Osteoblast (primary cell): Measurements from ENCODE around the gene TIPIN. TPM values are rescaled to one million over a fixed set of nuclear protein-coding genes. Genes with fewer than 3 reads are reported as not detected.
"Not testable (repeated sequence)": the region's sequence is repeated elsewhere in the genome, so short reads cannot be mapped to it uniquely, and the experiment has no call there.

ENCODE experiments used
- DNase-seq: peaks from one replicate; pipeline ENCODE4 v3.0.0; 2011; ENCODE audit warnings: low spot score, mixed read lengths; ENCODE audit not compliant: insufficient read length; ENCODE audit errors: missing footprints
- H2AFZ ChIP-seq: 2 replicates; pipeline ENCODE4 v1.6.0; 2011; ENCODE audit warnings: mild to moderate bottlenecking, low read length
- H3K27ac ChIP-seq: 2 replicates; pipeline ENCODE4 v1.5.1; 2011; ENCODE audit warnings: mild to moderate bottlenecking, low read depth, low read length, moderate library complexity
- H3K27me3 ChIP-seq: 2 replicates; pipeline ENCODE4 v1.6.0; 2012; ENCODE audit warnings: mild to moderate bottlenecking, control low read depth, inconsistent platforms, low read length, moderate library complexity; ENCODE audit not compliant: insufficient read depth
- H3K36me3 ChIP-seq: 2 replicates; pipeline ENCODE4 v1.5.1; 2011; ENCODE audit warnings: mild to moderate bottlenecking, low read length, control low read depth, moderate library complexity; ENCODE audit not compliant: insufficient read depth
- H3K4me1 ChIP-seq: 2 replicates; pipeline ENCODE4 v1.5.1; 2011; ENCODE audit warnings: mild to moderate bottlenecking, low read length, control low read depth, moderate library complexity; ENCODE audit not compliant: insufficient read depth
- H3K4me2 ChIP-seq: 2 replicates; pipeline ENCODE4 v1.6.0; 2011; ENCODE audit warnings: mild to moderate bottlenecking, low read length; ENCODE audit not compliant: insufficient read depth
- H3K4me3 ChIP-seq: fragments of 200-600 bp; sonication (generic); 3 replicates; pipeline ENCODE4 v1.5.1; 2012; ENCODE audit warnings: mild to moderate bottlenecking, low read length, inconsistent platforms; ENCODE audit not compliant: insufficient read depth
- H3K79me2 ChIP-seq: 2 replicates; pipeline ENCODE4 v1.6.0; 2012; ENCODE audit warnings: mild to moderate bottlenecking, low read length, control low read depth, inconsistent platforms; ENCODE audit not compliant: insufficient read depth
- H3K9me3 ChIP-seq: 2 replicates; pipeline ENCODE4 v1.5.1; 2011; ENCODE audit warnings: low read depth, low read length, control low read depth
- H4K20me1 ChIP-seq: 2 replicates; pipeline ENCODE4 v1.6.0; 2012; ENCODE audit warnings: mild to moderate bottlenecking, low read length, control low read depth; ENCODE audit not compliant: insufficient read depth
- total RNA-seq: library from RNA; depleted of rRNA; stranded (reverse); fragments of >200 nt; gene quantifications from 2 replicates; pipeline ENCODE4 v1.2.3, GENCODE V29; 2012
- TF ChIP-seq, protein P1 (sequence below): IDR thresholded peaks from 2 replicates; pipeline ENCODE4 v1.5.1; 2011; ENCODE audit warnings: mild to moderate bottlenecking, low read depth, low read length, moderate library complexity; ENCODE audit errors: extremely low read depth

Gene TIPIN
- total RNA-seq, 1 donor = 9.0 TPM

DNA sequence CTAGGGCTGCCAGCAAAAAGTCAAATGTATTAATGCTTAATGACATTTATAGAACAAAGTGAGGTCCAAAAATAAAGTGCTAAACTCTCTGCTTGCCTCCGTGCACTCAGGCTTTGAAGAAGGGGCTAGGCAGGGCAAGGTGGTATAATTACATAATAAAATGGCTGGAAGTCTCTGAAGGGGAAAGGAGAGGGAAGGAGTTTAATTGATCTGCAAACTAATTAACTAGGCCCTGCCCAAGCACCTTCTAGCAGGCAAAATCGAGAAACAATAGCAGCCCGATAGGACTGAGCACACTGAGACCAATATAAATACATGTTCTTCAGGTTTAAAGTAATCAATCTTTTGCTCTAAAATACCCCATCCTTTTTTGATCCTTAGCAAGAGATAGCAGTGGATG lies 50.1 kb downstream of the TIPIN start:
- Histone ChIP-seq H2AFZ (no peak overlapping the region), H3K27me3 (no peaks in the 10 kb centered on the region)
- TF ChIP-seq, protein P1, sequence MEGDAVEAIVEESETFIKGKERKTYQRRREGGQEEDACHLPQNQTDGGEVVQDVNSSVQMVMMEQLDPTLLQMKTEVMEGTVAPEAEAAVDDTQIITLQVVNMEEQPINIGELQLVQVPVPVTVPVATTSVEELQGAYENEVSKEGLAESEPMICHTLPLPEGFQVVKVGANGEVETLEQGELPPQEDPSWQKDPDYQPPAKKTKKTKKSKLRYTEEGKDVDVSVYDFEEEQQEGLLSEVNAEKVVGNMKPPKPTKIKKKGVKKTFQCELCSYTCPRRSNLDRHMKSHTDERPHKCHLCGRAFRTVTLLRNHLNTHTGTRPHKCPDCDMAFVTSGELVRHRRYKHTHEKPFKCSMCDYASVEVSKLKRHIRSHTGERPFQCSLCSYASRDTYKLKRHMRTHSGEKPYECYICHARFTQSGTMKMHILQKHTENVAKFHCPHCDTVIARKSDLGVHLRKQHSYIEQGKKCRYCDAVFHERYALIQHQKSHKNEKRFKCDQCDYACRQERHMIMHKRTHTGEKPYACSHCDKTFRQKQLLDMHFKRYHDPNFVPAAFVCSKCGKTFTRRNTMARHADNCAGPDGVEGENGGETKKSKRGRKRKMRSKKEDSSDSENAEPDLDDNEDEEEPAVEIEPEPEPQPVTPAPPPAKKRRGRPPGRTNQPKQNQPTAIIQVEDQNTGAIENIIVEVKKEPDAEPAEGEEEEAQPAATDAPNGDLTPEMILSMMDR = no peak

DNA sequence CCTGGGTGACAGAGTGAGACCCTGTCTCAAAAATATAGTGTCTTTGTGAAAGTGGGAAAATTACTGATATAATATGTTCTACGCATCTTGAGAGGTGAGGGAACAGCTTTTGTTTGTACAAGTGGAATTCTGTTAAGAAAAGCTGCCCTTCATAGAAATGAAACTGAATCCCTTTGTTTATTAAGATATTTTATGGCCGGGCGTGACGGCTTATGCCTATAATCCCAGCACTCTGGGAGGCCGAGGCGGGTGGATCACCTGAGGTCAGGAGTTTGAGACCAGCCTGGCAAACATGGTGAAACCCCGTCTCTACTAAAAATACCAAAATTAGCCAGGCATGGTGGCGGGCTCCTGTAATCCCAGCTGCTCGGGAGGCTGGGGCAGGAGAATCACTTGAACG lies 52.1 kb downstream of the TIPIN start:
- H3K36me3 ChIP-seq, H2AFZ ChIP-seq, H3K27ac ChIP-seq, H3K79me2 ChIP-seq, H3K4me1 ChIP-seq, H3K27me3 ChIP-seq, H3K4me2 ChIP-seq, H4K20me1 ChIP-seq, H3K4me3 ChIP-seq, DNase-seq, H3K9me3 ChIP-seq: not testable (repeated sequence)

More for the DNA sequence above, 50.1 kb downstream of the TIPIN start:
- no peak for DNase-seq
- no peaks in the 10 kb centered on the region for H3K79me2 ChIP-seq
- no peaks in the 10 kb centered on the region for H4K20me1 ChIP-seq
- no peak overlapping the region for H3K4me3 ChIP-seq
- H3K4me2 ChIP-seq = no peak overlapping the region
- no peaks in the 10 kb centered on the region for H3K9me3 ChIP-seq
- H3K27ac ChIP-seq = no peak overlapping the region
- no peaks in the 10 kb centered on the region for H3K4me1 ChIP-seq
- peaks cover 6% of the 10 kb centered on the region for H3K36me3 ChIP-seq

DNA sequence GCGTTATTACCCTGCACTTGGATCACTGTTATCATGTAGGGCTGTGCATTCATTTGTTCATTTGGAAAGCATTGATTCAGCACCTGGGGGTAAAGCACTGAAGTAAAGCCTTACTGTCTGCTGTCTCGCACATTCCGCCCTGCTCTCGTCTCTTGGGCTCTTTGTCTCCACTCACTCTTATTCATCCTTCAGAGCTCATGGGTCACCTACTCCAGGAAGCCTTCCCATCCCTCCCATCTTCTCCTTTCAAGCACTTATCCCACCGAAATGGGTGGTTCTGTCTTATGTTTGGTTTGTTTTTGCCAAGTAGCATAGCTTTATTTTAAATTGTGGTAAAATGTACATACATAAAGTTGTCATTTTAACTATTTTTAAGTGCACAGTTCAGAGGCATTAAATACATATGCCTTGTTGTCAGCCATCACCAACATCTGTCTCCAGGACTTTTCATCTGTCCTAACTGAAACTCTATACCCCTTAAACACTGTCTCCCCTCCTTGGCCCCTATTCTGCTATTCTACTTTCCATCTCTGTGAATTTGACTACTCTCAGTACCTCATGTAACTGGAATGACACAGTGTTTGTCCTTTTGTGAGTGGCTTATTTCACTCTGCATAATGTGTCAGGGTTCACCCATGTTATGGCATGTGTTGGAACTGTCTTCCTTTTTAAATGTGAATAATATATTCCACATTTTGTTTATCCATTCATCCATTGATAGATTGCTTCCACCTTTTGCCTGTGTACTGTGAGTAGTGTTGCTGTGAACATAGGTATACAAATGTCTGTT lies 53.8 kb downstream of the TIPIN start:
- TF ChIP-seq, protein P1 = no peak
- no peaks in the 10 kb centered on the region for H3K9me3 ChIP-seq

DNA sequence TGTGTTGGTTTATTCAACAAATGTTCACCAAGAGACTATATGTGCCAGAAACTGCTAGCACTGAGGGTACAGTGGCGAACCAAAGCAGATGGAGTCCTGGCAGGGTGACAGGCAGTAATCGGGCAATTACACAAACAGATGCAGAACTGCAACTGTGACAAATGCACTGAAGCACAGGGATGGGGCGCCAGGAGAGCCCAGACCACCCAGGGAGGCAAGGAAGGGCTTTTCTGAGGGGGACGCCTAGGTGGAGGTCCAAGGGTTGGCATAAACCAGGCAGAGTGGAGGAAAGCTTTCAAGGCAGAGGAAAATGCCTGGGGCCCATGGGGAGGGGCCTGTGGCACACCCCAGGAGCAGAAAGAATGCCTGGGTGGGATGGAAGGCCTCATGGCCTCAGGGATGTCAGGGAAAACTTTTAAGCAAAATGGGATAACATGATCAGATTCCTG lies 57.7 kb downstream of the TIPIN start:
- TF ChIP-seq, protein P1 = no peak
- H4K20me1 ChIP-seq = no peaks in the 10 kb centered on the region
- no peaks in the 10 kb centered on the region for H3K27me3 ChIP-seq
- H3K36me3 ChIP-seq = peaks cover 4% of the 10 kb centered on the region
- H3K4me2 ChIP-seq = no peak overlapping the region
- H3K9me3 ChIP-seq = no peaks in the 10 kb centered on the region
- no peak overlapping the region for H2AFZ ChIP-seq
- no peak overlapping the region for H3K4me3 ChIP-seq
- H3K79me2 ChIP-seq = peaks cover 18% of the 10 kb centered on the region
- peaks cover 19% of the 10 kb centered on the region for H3K4me1 ChIP-seq
- DNase-seq = no peak
- H3K27ac ChIP-seq = no peak overlapping the region

More for the DNA sequence above, 53.8 kb downstream of the TIPIN start:
- H3K4me3 ChIP-seq = no peak overlapping the region
- H3K36me3 ChIP-seq = peaks cover under 1% of the 10 kb centered on the region
- H4K20me1 ChIP-seq = no peaks in the 10 kb centered on the region
- H3K27me3 ChIP-seq = no peaks in the 10 kb centered on the region
- peaks cover 1% of the 10 kb centered on the region for H3K79me2 ChIP-seq
- H2AFZ ChIP-seq = no peak overlapping the region
- no peaks in the 10 kb centered on the region for H3K4me1 ChIP-seq
- no peak for DNase-seq
- H3K27ac ChIP-seq = no peak overlapping the region
- H3K4me2 ChIP-seq = no peak overlapping the region
